ENCODE measurements around the gene DFFA.

DNA sequence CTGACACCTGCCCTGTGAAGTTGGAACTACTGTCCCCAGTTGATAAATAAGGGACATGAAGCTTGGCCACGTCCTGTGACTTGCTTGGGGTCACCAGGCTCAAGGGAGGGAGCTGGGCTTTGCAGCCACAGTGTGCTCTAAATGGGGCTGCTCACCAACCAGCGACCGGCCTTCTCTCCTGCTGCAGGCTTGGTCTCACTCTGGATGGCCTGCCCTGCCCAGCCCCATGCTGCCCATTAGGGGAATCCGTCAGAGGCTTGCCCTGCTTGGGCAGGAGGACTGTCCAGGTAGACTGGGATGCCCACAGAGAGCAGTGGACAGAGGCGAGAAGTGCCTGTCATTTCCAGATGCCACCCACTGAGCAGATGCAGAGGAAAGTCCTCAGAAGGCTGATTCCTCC is 43.3 kb downstream of the DFFA start:
- TF ChIP-seq, protein P1, sequence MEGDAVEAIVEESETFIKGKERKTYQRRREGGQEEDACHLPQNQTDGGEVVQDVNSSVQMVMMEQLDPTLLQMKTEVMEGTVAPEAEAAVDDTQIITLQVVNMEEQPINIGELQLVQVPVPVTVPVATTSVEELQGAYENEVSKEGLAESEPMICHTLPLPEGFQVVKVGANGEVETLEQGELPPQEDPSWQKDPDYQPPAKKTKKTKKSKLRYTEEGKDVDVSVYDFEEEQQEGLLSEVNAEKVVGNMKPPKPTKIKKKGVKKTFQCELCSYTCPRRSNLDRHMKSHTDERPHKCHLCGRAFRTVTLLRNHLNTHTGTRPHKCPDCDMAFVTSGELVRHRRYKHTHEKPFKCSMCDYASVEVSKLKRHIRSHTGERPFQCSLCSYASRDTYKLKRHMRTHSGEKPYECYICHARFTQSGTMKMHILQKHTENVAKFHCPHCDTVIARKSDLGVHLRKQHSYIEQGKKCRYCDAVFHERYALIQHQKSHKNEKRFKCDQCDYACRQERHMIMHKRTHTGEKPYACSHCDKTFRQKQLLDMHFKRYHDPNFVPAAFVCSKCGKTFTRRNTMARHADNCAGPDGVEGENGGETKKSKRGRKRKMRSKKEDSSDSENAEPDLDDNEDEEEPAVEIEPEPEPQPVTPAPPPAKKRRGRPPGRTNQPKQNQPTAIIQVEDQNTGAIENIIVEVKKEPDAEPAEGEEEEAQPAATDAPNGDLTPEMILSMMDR (IDR thresholded peaks at IDR 0.05), result no peak
- TF ChIP-seq EZH2 (IDR thresholded peaks at IDR 0.05), result no peak
- no peak for TF ChIP-seq EZH2phosphoT487 (IDR thresholded peaks at IDR 0.05)

Data from neural progenitor cell (in vitro differentiated cells).